ENCODE results near the gene MRPL18. TPM values are rescaled to one million over a fixed set of nuclear protein-coding genes. Genes with fewer than 3 reads are reported as not detected.
A peak's percentile ranks its signal among the peaks of the same experiment; 100 is the strongest.

Gene MRPL18
- total and polyA plus RNA-seq, 9 of the 15 experiments (the other 6 are each of a cell fraction or from before 2014, with no cell fraction given): 149 to 456 (median 196) TPM

DNA sequence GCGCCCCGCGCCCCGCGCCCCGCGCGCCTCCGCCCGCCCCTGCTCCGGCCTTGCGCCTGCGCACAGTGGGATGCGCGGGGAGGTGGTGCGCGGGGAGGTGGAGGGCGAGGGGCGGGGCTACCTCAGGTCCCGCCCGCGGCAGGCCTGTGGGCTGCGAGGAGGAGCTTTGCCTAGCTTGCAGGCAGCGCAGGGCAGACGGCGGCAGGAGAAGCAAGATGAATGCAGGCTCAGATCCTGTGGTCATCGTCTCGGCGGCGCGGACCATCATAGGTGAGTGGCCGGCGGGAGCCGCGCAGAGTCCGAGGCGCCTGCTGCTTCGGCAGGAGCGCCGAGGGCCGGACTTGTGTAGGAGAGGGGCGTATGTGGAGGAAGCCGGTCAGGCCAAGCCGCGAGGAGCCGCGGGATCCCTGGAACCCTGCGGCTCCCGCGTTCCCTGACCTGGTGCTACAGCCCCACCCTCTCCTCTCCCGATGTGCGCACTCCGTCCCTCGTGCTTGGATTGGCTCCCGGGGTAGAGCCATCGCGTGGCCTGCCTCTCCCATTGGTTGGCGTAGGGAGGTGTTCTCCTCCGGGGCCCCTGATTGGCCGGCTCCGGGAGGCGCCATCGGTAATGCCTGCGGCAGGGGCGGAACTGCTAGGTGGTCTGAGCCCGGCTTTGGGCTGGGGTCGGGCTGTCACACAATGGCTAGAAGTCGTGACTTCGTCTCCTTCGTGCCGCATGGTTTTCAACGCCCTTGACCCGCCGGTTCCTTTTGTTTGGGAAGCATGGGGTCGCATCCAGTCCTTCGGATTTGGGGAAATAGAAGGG is 28.2 kb upstream of the MRPL18 start, which contains the start of gene ACAT2 (continued):
- TF ChIP-seq, protein P1, sequence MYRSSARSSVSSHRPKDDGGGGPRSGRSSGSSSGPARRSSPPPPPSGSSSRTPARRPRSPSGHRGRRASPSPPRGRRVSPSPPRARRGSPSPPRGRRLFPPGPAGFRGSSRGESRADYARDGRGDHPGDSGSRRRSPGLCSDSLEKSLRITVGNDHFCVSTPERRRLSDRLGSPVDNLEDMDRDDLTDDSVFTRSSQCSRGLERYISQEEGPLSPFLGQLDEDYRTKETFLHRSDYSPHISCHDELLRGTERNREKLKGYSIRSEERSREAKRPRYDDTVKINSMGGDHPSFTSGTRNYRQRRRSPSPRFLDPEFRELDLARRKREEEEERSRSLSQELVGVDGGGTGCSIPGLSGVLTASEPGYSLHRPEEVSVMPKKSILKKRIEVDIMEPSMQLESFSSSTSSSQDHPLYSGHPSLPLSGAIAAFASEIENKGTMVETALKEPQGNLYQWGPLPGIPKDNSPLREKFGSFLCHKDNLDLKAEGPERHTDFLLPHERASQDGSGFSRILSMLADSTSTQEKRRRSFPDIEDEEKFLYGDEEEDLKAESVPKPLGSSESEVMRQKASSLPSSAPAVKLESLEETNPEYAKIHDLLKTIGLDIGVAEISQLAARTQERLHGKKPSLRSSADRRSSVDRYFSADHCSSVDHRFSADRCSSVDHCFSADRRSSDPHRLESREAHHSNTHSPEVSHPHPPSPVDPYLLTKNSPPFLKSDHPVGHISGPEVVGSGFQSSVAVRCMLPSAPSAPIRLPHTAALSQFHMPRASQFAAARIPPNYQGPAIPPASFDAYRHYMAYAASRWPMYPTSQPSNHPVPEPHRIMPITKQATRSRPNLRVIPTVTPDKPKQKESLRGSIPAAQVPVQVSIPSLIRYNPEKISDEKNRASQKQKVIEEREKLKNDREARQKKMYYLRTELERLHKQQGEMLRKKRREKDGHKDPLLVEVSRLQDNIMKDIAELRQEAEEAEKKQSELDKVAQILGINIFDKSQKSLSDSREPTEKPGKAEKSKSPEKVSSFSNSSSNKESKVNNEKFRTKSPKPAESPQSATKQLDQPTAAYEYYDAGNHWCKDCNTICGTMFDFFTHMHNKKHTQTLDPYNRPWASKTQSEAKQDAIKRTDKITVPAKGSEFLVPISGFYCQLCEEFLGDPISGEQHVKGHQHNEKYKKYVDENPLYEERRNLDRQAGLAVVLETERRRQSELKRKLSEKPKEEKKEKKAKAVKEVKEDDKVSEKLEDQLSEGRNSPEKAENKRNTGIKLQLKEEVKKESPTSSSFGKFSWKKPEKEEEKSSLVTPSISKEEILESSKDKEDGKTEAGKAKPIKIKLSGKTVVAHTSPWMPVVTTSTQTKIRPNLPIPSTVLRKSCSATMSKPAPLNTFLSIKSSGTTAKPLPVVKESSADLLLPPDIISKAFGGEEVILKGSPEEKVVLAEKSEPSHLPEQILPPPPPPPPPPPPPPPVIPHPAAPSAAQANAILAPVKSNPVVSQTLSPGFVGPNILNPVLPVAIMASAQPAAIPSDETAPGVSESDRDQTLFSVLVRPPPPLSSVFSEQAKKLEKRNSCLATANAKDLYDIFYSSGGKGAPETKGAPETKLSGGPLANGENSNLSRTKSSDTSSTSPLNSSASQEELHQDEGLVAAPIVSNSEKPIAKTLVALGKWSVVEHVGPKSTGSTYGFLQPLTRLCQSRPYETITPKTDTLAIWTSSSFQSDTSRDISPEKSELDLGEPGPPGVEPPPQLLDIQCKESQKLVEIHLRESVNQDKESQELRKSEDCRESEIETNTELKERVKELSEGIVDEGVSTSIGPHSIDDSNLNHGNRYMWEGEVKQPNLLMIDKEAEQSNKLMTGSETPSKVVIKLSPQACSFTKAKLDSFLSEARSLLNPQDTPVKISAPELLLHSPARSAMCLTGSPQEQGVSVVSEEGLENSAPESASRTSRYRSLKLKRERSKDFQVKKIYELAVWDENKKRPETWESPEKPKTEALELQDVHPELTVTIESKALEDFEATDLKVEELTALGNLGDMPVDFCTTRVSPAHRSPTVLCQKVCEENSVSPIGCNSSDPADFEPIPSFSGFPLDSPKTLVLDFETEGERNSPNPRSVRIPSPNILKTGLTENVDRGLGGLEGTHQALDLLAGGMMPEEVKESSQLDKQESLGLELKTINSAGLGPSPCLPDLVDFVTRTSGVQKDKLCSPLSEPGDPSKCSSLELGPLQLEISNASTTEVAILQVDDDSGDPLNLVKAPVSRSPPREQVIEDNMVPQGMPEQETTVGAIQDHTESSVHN (IDR thresholded peaks at IDR 0.05; ENCODE audit: borderline replicate concordance in 1 of 2, low read depth in 1 of 2): no peak
- TF ChIP-seq SMAD2 (IDR thresholded peaks at IDR 0.05; ENCODE audit: low read depth, low read length): no peak
- TF ChIP-seq BCOR (IDR thresholded peaks at IDR 0.05): no peak
- TF ChIP-seq AFF4 (CRISPR knock-in tag; IDR thresholded peaks at IDR 0.05): peak; percentile 83; the same call in 1 of the 2 replicates
- TF ChIP-seq, protein P2, sequence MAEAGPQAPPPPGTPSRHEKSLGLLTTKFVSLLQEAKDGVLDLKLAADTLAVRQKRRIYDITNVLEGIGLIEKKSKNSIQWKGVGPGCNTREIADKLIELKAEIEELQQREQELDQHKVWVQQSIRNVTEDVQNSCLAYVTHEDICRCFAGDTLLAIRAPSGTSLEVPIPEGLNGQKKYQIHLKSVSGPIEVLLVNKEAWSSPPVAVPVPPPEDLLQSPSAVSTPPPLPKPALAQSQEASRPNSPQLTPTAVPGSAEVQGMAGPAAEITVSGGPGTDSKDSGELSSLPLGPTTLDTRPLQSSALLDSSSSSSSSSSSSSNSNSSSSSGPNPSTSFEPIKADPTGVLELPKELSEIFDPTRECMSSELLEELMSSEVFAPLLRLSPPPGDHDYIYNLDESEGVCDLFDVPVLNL (CRISPR knock-in tag; IDR thresholded peaks at IDR 0.05; ENCODE audit: low read depth): 0 out of 2 replicates have a peak, but pooled peaks have one; percentile 51
- 0 out of 2 replicates have a peak, but pooled peaks have one; percentile 25 for TF ChIP-seq ZNF263 (CRISPR knock-in tag; IDR thresholded peaks at IDR 0.05; ENCODE audit: borderline replicate concordance)
- peak; percentile 68 for TF ChIP-seq FIP1L1 (IDR thresholded peaks at IDR 0.05; ENCODE audit: low read depth, low read length, poor library complexity, severe bottlenecking)
- TF ChIP-seq KDM5B (IDR thresholded peaks at IDR 0.05; ENCODE audit: insufficient replicate concordance, low read depth, low read length): peak; percentile 71
- TF ChIP-seq ZNF717 (CRISPR knock-in tag; IDR thresholded peaks at IDR 0.05): no peak
- 0 out of 2 replicates have a peak, but pooled peaks have one; percentile 56 for TF ChIP-seq MYNN (IDR thresholded peaks at IDR 0.05)
- no peak for TF ChIP-seq MYNN (CRISPR knock-in tag; IDR thresholded peaks at IDR 0.05)
- no peak for TF ChIP-seq TAL1 (IDR thresholded peaks at IDR 0.05)
- TF ChIP-seq RBM22 (IDR thresholded peaks at IDR 0.05; ENCODE audit: low read depth, low read length, poor library complexity, severe bottlenecking): peak; percentile 47
- no peak for TF ChIP-seq ZNF143 (CRISPR knock-in tag; IDR thresholded peaks at IDR 0.05)

All from K562 (cell line).